NB4 (cell line): ENCODE measurements around the gene ROBO1.

ENCODE experiments used
- TF ChIP-seq, protein P1 (sequence below): IDR thresholded peaks from one replicate; pipeline ENCODE4 v1.5.1; 2012; ENCODE audit warnings: low read depth, low read length
- TF ChIP-seq, protein P2 (sequence below): IDR thresholded peaks from 2 replicates; pipeline ENCODE4 v1.6.1; 2011; ENCODE audit warnings: low read depth, low read length

DNA sequence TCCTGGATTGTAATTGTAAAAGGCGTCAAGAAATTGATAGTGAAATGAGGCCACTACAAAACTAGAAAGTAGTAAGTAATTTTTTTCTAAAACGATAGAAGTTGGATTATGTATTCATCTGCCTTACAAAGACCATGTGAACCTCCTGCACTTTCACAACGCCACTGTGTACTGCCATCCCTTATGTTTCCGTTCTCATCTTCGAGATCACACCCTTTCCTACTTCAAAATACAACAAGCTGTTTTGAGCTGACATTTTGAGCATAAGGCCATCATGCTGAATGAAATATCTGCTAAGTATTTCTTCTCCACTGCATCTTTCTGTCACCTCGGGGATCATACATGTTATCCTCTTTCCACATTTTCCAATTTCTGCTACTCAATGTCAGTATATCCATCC is 885.5 kb downstream of the ROBO1 start:
- TF ChIP-seq, protein P1, sequence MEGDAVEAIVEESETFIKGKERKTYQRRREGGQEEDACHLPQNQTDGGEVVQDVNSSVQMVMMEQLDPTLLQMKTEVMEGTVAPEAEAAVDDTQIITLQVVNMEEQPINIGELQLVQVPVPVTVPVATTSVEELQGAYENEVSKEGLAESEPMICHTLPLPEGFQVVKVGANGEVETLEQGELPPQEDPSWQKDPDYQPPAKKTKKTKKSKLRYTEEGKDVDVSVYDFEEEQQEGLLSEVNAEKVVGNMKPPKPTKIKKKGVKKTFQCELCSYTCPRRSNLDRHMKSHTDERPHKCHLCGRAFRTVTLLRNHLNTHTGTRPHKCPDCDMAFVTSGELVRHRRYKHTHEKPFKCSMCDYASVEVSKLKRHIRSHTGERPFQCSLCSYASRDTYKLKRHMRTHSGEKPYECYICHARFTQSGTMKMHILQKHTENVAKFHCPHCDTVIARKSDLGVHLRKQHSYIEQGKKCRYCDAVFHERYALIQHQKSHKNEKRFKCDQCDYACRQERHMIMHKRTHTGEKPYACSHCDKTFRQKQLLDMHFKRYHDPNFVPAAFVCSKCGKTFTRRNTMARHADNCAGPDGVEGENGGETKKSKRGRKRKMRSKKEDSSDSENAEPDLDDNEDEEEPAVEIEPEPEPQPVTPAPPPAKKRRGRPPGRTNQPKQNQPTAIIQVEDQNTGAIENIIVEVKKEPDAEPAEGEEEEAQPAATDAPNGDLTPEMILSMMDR, result no peak
- TF ChIP-seq, protein P2, sequence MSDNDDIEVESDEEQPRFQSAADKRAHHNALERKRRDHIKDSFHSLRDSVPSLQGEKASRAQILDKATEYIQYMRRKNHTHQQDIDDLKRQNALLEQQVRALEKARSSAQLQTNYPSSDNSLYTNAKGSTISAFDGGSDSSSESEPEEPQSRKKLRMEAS, result no peak
